GM19193 (cell line): ENCODE results near the gene SCGB1A1.

ENCODE experiments used
- POLR2A ChIP-seq: IDR thresholded peaks from 4 replicates; pipeline ENCODE4 v1.6.1; 2011; ENCODE audit not compliant: insufficient read depth, insufficient read length; ENCODE audit errors: extremely low read depth

The SCGB1A1 gene

DNA sequence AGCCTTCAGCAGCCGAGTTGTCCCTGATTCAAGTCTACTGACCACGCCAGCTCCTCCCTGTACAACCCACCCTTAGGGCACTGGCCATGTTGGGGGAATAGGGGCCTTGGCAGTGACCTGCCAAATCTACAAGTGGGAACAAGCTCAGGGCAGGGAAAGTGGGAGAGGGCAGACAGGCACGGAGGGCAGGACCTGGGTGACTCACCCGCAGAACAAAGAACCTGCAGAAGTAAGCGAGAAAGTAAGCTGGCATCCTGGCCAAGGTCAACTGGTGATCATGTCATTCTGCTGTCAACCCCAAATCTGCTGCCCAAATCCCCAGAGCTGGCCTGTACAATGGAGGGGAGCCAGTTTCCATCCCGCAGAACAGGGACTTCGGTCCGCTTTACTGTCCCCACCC lies 7.9 kb upstream of the SCGB1A1 start:
- no peak for TF ChIP-seq POLR2A

DNA sequence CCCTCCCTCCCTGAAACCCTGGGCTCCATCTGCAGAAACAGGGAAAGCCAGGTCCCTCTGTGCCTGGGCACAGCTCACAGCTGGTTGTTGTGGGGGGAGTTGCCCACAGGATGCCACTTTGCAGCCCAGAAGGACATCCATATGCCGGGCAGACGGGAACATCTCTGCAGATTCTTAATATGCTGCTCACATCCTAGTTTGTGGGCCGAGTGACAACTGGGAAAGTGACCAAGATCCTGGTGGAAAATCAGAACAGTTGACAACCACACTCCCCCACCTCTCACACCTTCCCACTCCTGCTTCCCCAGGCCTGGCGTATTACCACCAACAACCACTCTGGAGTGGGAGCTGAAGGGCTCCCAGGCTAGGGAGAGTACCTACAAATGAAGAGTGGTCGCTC lies 7.3 kb upstream of the SCGB1A1 start:
- TF ChIP-seq POLR2A = no peak

GRCh38 chr11:62413060-62413696 lies 5.7 kb upstream of the SCGB1A1 start:
- TF ChIP-seq POLR2A = no peak

- TF ChIP-seq POLR2A = no peak
Measured at GRCh38 chr11:62416596-62416995, 2.2 kb upstream of the SCGB1A1 start.

GRCh38 chr11:62418136-62418535 lies 697 bp upstream of the SCGB1A1 start:
- no peak for TF ChIP-seq POLR2A

GRCh38 chr11:62419314-62419929 lies 589 bp downstream of the SCGB1A1 start:
- no peak for TF ChIP-seq POLR2A

DNA sequence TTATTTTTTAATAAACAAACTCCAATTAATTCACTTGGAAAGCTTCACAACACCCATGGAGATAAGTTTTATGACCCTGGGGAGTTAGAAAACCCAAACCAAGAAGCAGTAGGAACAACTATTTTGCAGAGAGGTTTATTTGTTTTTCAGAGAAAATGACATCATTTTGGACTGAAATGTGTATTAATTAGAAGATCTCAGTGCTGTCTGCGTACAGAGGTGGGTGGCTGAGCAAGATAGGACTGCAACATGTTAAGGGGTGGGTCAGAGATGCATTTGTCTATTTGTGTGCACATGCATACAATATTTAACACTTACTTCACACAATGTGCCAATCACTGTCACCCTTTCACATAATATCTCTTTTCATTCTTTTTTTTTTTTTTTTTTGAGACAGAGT lies 1.1 kb downstream of the SCGB1A1 start:
- TF ChIP-seq POLR2A = no peak

DNA sequence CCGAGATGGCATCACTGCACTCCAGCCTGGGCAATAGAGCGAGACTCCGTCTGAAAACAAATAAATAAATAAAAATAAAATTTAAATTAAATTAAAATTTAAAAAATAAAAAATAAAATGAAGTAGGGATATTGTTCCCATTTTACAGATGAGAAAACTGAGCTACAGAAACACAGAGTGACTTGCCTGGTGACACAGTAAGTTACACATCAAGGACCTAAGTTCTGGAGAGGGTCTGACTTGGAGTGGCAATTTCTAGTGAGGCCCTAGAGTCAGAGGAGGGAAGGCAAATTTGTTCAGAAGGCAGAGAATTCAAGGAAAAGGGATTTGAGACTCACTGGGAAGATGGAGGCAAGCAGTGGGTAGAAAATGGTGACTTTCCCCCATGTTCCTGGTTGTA lies 2.0 kb downstream of the SCGB1A1 start:
- TF ChIP-seq POLR2A = no peak

DNA sequence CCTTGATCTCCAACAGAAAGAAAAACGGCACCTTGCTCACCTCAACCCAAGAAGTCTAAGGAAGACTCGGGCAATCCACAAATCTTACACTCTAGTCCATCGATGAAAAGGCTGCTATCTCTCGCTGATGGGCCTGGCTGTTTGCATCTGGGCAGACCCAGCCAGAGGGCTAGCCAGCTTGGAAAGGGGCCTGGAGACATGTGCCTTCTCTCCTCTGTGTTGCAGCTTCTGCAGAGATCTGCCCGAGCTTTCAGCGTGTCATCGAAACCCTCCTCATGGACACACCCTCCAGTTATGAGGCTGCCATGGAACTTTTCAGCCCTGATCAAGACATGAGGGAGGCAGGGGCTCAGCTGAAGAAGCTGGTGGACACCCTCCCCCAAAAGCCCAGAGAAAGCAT lies 3.2 kb downstream of the SCGB1A1 start:
- TF ChIP-seq POLR2A = no peak

GRCh38 chr11:62423012-62423411 lies 4.2 kb downstream of the SCGB1A1 start:
- TF ChIP-seq POLR2A = no peak

- no peak for TF ChIP-seq POLR2A
Measured at GRCh38 chr11:62427630-62428233, 8.9 kb downstream of the SCGB1A1 start.

DNA sequence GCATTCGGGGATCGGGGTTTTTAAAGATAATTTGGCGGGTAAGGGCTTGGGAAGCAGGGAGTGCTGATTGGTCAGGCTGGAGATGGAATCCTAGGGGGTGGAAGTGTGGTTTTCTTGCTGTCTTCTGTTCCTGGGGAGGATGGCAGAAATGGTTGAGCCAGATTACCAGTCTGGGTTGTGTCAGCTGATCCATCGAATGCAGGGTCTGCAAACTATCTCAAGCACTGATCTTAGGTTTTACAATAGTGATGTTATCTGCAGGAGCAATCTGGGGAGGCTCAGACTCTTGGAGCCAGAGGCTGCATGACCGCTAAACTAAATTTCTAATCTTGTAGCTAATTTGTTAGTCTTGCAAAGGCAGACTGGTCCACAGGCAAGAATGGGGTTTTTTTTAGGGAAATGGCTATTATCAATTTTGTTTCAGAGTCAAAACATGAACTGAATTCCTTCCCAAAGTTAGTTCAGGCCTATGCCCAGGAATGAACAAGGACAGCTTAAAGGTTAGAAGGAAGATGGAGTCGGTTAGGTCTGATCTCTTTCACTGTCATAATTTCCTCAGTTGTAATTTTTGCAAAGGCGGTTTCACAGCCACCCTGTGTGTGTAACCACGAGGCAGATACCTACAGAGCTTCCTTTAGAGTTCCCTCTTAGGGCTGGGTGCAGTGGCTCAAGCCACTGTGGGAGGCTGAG lies 10.2 kb downstream of the SCGB1A1 start:
- no peak for TF ChIP-seq POLR2A

DNA sequence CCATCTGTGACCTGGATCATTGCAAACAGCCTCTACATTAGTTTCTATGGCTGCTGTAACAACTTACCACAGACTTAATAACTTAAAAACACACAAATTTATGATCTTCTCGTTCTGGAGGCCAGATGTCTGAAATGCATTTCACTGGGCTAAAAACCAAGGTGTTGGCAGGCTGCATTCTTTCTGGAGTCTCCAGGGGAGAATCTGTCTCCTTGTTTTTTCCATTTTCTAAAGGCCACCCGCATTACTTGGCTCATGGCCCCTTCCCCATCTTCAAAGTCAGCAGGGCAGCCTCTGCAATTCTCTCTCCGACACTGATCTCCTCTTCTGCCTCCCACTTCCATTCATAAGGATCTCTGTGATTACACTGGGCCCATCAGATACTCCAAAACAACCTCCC lies 11.6 kb downstream of the SCGB1A1 start:
- TF ChIP-seq POLR2A = no peak

- no peak for TF ChIP-seq POLR2A
Measured at GRCh38 chr11:62431171-62431901, 12.5 kb downstream of the SCGB1A1 start.

DNA sequence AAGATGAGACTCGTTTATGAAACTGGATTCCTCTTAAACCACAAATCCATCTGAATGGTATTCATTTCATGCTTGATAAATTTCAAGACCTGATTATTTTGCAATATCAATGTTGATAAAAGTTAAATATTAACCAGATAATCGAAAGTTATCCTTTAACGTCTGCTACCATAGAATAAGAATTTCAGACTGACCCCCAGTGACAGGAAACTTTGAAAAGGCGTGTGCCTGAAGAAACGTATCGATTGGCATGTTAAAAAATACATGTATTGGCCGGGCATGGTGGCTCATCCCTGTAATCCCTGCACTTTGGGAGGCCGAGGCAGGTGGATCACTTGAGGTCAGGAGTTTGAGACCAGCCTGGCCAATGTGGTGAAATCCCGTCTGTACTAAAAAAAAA lies 13.9 kb downstream of the SCGB1A1 start:
- no peak for TF ChIP-seq POLR2A

- TF ChIP-seq POLR2A = no peak
Measured at GRCh38 chr11:62433141-62433903, 14.5 kb downstream of the SCGB1A1 start.
